ENCODE results near the gene CST2. TPM values are rescaled to one million over a fixed set of nuclear protein-coding genes. Genes with fewer than 3 reads are reported as not detected.
"Not testable (repeated sequence)": the region's sequence is repeated elsewhere in the genome, so short reads cannot be mapped to it uniquely, and the experiment has no call there.

The CST2 gene
- polyA plus RNA-seq, 4 donors = not detected

GRCh38 chr20:23811559-23811958 is 15.0 kb downstream of the CST2 start:
- not testable (repeated sequence) for DNase-seq (ENCODE audit: low read depth in 4 of 4, low spot score in 2 of 4)

- not testable (repeated sequence) for DNase-seq (ENCODE audit: low read depth in 4 of 4, low spot score in 2 of 4)
Measured at GRCh38 chr20:23810349-23810748, 16.2 kb downstream of the CST2 start.

- no peak for DNase-seq (ENCODE audit: low read depth in 4 of 4, low spot score in 2 of 4)
Measured at GRCh38 chr20:23800865-23801264, 25.7 kb downstream of the CST2 start.

- not testable (repeated sequence) for DNase-seq (ENCODE audit: low read depth in 4 of 4, low spot score in 2 of 4)
Measured at GRCh38 chr20:23799216-23799847, 27.2 kb downstream of the CST2 start.

GRCh38 chr20:23795526-23795925 is 31.0 kb downstream of the CST2 start:
- DNase-seq (ENCODE audit: low read depth in 4 of 4, low spot score in 2 of 4) = no peak

- DNase-seq (ENCODE audit: low read depth in 4 of 4, low spot score in 2 of 4) = no peak
Measured at GRCh38 chr20:23794841-23795240, 31.7 kb downstream of the CST2 start.

- no peak for DNase-seq (ENCODE audit: low read depth in 4 of 4, low spot score in 2 of 4)
Measured at GRCh38 chr20:23794065-23794464, 32.5 kb downstream of the CST2 start.

- no peak for DNase-seq (ENCODE audit: low read depth in 4 of 4, low spot score in 2 of 4)
Measured at GRCh38 chr20:23783447-23783846, 43.1 kb downstream of the CST2 start.

- no peak for DNase-seq (ENCODE audit: low read depth in 4 of 4, low spot score in 2 of 4)
Measured at GRCh38 chr20:23782366-23782983, 44.1 kb downstream of the CST2 start.

- DNase-seq (ENCODE audit: low read depth in 4 of 4, low spot score in 2 of 4) = not testable (repeated sequence)
Measured at GRCh38 chr20:23778676-23779075, 47.9 kb downstream of the CST2 start.

- not testable (repeated sequence) for DNase-seq (ENCODE audit: low read depth in 4 of 4, low spot score in 2 of 4)
Measured at GRCh38 chr20:23777380-23777779, 49.1 kb downstream of the CST2 start.

GRCh38 chr20:23776067-23776771 is 50.3 kb downstream of the CST2 start:
- DNase-seq (ENCODE audit: low read depth in 4 of 4, low spot score in 2 of 4) = peak in 3 of 4 donors; percentile 50 to 55 (median 53)

- DNase-seq (ENCODE audit: low read depth in 4 of 4, low spot score in 2 of 4) = no peak
Measured at GRCh38 chr20:23774081-23774480, 52.4 kb downstream of the CST2 start.

Other genes starting within 250 kb of the CST2 start
- gene CST9, start 220.8 kb downstream of the CST2 start, polyA plus RNA-seq (ENCODE audit: insufficient read length in 4 of 4) = not detected
- 100 to 1,000 TPM; 131 to 207 (median 167) TPM for gene CST3, start 188.8 kb downstream of the CST2 start, polyA plus RNA-seq (ENCODE audit: insufficient read length in 4 of 4)
- gene CST4, start 137.7 kb downstream of the CST2 start, polyA plus RNA-seq (ENCODE audit: insufficient read length in 4 of 4) = not detected
- gene CST1, start 75.8 kb downstream of the CST2 start, polyA plus RNA-seq (ENCODE audit: insufficient read length in 4 of 4) = not detected
- under 1 TPM; 0.24 to 0.70 (median 0.36) TPM for gene CST5, start 53.0 kb upstream of the CST2 start, polyA plus RNA-seq (ENCODE audit: insufficient read length in 4 of 4)
- gene GGTLC1, start 162.1 kb upstream of the CST2 start, polyA plus RNA-seq (ENCODE audit: insufficient read length in 4 of 4) = not detected